Cortex of kidney (tissue), 1 donor: ENCODE measurements around the gene STARD9.

Experiments used
- DNase-seq: peaks from one replicate; lab custom pipeline; 2025; lab: John Stamatoyannopoulos, UW

Gene STARD9

DNA sequence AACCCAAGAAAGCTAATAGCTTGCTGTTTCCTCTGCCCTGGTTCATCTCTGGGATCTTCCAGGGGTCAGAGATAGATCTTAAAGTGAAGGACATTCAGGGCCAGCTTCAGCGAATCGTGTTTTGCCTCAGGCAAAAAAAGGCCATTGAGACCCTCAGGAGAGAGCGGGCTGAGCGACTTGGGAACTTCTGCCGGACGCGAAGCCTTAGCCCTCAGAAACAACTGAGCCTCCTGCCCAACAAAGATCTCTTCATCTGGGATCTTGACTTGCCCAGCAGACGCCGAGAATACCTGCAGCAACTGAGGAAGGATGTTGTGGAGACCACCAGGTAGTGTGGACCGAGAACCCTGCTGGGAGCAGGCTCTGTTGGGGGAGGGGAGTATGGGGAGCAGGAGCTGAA, 119.0 kb downstream of the STARD9 start:
- no peak for DNase-seq

DNA sequence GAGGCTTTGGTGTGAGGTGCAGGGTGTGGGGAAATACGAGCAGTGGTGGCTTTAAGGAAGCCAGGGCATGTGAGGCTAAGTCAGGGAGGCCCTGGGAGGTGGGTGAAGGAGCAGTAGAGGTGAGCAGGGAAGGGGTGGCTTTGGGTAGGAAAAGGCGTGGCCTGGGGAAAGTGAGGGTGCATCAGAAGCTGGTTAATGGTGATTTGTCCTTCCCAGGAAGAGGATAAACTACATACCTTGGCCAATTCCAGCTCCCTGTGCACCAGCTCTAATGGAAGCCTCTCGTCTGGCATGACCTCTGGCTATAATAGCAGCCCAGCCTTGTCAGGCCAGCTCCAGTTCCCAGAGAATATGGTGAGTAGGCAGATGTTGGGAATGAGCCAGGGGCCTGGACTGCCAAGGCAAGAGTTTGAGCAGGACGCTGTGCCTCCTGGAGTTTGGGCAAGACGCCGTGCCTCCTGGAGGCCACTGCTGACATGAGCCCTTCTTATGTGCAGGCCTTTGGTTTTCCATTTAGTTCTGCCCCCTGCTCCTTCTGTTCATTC, 120.2 kb downstream of the STARD9 start:
- no peak for DNase-seq

DNA sequence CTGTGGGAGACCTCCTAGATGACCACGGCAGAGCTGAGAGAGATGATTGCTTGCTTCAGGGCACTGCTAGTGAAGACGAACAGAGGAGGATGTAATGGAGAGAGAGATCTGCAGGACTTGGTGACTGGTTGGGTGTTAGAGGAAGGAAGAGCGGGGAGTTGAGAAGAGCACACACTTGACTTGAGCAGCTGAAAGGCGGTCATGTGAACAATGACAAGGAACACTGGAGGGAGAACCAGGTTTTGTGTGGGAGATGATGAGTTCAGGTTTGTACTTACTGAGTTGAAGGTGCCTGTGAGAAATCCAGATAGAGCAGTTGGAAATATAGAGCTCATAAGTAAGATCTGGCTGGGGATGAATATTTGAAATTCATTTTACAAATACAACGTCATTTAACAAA, 121.2 kb downstream of the STARD9 start:
- DNase-seq: no peak

DNA sequence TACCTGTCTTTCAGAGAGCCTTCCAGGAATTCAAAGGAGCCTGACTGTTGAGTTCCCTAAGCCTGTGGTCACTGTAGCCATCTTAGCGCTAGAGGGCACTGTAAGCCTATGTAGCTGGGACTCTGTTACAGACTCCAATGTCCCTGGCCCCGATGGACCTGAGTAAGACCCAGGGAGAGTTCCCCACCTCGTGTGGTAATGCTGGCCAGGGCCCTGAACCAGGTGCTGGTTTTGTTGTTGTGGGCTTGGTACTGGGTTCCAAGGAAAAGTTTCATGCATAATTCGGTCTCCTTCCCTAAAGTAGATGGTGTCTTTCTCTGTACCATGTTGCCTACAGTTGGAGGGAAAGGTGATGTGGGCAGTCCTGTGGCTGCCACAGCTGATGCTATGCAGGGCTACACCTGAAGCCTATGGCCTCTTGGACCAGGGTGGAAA, 129.1 kb downstream of the STARD9 start:
- DNase-seq: no peak

DNA sequence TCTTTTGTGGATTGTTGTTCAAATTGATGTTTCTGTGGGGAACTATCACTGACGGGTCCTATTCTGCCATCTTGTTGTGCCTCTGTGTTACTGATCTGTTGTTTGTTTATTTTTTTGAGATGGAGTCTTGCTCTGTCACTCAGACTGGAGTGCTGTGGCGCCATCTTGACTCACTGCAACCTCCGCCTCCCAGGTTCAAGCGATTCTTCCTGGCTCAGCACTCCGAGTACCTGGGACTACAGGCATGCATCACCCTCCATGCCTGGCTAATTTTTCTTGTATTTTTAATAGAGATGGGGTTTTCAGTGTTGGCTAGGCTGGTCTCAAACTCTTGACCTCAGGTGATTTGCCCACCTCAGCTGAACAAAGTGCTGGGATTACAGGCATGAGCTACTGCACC, 129.9 kb downstream of the STARD9 start:
- no peak for DNase-seq

DNA sequence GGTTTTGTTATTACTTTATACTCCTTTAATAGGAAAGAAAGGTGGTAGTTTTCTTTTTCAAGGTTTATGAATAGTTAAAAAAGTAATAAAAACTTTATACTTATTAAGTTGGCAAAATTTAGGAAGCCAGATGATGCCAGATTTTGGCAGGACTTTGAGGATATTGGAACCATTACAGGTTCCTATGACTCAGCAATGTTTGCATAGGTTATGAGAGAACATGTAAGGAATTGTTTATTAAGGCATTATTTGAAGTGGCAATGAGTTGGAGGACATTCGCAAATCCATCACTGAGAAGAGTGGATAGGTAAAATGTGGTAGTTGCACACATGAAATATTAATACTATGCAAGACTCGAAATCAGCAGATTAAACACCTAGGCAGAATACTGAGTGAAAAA, 131.7 kb downstream of the STARD9 start:
- no peak for DNase-seq

DNA sequence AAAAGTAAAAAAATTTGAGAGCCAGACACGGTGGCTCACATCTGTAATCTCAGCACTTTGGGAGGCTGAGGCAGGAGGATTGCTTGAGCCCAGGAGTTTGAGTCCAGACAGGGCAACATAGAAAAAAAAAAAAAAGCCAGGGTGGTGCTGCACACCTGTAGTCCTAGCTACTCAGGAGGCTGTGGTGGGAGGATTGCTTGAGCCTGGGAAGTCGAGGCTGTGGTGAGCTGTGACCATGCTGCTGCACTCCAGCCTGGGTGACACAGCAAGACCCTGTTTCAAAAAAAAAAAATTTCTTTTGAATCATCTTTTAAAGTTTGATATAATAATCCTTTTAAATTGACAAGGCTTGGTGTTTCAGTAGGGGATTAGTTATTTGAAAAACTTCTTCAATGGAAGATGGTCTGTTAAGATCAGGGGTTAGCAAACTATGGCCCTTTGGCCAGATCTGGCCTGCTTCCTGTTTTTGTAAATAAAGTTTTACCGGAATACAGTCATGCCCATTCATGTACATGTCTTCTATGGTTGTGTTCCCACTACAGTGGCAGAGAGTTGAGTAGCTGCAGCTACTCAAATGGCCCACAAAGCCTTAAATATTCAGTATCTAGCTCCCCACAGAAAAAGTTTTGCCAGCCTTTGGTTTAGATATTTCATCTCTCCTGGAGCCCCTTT, 132.6 kb downstream of the STARD9 start:
- no peak for DNase-seq

DNA sequence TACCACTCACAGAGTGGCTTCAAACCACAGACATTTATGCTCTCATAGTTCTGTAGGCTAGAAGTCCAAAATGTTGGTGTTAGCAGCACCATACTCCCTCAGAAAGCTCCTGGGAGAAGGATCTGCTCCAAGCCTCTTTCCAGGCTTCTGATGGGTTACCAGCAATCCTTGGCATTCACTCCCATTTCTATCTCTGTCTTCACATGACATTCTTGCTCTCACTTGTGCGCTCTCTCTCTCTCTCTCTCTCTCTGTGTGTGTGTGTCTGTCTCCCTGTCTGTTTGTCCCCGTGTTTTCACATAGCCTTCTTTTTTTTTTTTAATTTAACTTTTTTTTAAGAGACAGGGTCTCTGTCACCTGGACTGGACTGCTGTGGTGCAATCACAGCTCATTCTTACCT, 135.3 kb downstream of the STARD9 start:
- DNase-seq: no peak

DNA sequence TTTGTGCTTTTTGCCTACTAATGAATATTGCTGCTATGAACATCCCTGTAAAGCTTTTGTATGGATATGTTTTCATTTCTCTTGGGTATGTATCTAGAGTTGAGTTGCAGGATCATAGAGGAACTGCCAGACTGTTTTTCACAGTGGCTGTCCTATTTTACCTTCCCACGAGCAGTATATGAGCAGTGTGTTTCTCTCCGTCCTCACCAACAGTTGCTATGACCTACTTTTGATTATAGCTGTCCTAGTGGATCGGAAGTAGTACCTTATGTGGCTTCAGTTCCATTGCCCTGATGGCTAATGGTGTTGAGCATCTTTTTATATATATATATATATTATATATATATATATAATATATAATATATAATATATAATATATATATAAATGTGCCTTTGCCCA, 136.3 kb downstream of the STARD9 start:
- DNase-seq: no peak

DNA sequence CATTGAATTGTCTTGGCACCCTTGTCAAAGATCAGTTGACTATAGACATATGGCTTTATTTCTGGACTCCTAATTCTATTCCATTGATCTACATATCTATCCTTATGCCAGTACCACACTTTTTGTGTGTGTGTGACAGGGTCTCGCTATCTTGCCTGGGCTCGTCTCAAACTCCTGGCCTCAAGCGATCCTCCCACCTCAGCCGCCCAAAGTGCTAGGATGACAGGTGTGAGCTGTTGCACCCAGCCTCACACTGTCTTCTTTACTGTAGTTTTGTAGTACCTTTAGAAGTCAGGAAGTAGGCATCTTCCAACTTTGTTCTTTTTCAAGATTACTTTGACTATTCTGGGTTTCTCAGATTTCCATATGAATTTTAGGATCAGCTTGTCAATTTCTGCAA, 137.2 kb downstream of the STARD9 start:
- no peak for DNase-seq

DNA sequence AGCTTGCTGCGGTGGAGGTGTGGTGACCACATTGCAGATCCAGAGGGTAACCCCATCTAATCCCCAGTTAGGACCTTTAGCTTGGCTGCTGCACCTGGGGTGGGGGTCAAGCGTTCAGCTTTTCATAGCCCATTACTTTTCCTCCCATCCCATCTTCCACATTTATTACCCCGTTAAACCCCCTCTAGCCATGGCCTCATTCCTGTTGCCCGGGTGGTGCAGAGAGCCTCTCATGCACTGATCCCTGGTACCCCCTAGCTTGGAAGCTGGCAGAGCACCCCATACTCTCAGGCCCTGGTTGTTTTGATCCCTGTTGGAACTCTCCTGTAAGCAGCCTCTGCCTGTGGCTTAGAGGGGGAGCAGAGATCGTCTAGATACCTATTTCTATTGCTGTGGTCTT, 140.7 kb downstream of the STARD9 start:
- no peak for DNase-seq

DNA sequence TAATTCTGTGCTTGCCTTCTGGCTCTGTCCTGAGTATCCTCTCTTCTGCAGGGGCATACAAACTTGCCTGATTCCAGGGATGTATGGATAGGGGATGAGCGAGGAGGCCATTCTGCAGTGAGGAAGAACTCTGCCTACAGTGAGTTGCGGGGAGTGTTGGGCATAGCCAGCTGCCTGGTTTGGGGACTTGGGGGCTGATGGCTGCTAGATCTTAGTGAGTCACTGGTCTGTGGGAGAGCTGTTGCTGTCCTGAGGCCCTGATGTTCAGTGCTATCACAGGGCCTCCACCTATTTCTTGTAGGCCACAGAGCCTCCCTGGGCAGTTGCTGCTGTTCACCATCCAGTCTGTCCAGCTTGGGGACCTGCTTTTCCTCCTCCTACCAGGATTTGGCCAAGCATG, 141.2 kb downstream of the STARD9 start:
- no peak for DNase-seq

DNA sequence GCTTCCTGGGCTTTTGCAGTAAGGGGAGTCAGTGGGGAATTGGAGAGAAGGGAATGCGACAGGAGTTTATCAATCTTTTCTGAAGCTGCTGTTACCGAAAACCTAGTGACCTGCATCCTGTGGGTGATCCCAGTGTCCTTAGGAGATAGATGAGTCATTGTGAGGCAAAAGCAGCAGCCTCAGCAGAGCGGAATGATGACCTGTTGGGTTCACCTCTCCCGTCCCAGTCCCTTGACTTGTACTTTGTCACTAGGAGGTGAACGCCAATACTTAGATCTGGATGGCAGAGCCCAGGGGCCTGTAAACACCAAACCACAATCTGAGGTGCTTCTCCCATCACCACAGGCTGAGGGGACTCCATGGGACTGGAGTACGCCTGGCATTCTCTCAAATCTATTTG, 143.6 kb downstream of the STARD9 start:
- DNase-seq: no peak

DNA sequence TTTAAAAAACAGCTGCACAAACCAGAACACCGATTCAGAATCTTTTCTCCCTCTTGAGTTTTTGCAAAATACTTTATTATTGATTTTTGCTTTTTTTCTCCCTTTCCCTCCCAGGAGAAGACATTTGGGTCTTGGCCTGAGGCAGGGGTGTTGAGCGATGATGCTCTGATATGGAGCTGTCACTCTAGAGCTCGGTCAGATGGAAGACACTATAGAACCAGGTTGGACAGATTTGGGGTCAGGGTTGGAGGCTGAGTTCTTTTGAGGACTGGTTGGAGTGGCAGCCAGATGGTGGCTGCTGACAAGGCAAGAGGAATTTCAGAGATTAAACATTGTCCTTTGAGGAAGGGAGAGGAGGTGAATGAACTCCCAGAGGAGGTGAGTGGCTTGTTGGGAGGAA, 144.7 kb downstream of the STARD9 start:
- DNase-seq: no peak

DNA sequence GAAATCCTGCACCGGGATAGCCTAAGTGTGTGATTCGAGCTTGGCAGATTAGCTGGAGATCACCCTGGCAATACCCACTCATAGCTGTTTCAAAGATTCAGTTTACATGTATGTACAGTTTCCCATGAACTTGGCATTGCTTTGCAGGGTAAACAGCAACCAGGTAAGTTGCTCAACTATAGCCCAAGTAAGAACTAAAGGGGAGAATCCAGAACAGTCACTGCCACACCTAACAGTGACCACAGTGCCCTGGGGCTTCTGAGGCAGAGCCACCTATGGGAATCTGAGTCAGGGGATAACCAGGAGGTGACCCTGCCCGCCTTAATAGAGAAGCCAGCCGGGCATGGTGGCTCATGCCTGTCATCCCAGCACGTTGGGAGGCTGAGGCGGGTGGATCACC, 145.6 kb downstream of the STARD9 start:
- DNase-seq: no peak

DNA sequence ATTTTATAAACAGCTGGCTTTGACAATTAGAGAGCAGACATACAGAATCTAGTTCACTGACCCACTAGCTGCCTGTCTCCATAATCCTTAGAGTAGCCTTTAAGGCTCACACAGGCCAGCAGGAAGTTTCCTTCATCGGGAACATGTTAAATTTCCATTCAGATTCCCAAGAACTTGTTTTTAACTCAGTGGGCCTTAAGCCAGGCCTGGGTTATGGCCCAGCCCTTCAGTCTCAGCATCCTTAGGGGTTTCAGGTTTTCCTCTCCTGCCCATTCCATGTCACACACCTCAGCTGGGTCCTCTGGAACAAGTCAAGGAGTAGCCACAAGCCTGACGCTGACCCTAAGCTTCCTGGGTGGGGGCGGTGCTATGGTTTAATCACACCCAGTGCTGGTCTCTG, 146.5 kb downstream of the STARD9 start:
- DNase-seq: no peak

DNA sequence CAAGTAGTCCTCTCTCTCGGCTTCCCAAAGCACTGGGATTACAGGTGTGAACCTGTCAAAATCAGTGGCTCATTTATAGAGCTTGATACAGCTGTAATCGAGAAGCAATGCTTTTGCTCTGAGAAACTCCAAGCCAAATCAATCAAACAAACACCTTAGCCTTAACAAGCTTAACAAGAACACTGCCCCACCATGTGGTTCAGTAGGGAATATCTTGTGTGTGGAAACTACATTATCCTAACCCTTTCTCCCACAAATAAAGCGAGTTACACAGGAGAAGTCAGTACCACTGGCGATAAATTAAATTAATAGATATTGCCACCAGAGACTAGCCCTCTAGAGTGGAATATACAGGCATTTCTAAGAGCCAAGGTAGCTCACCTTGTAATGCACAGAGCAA, 147.7 kb downstream of the STARD9 start:
- DNase-seq: no peak

DNA sequence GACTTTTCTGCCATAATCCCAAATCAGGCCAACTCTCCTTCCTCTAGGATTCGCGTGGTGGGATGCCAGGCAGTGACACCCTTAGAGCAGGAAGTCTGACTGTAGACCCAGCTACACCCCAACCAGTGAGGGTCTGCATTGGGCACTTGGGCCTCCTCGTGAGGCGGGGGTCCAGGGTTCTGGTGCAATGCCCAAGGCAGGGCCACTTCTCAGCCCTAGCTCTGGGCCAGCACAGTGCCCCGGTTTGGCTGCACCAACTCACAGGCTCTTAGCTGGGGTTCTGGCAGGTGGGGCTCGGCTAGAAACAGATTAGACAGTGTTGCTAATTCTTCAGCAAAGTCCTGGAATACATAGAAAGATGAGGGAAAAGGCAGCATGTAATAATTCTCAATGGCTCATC, 148.9 kb downstream of the STARD9 start:
- DNase-seq: no peak

DNA sequence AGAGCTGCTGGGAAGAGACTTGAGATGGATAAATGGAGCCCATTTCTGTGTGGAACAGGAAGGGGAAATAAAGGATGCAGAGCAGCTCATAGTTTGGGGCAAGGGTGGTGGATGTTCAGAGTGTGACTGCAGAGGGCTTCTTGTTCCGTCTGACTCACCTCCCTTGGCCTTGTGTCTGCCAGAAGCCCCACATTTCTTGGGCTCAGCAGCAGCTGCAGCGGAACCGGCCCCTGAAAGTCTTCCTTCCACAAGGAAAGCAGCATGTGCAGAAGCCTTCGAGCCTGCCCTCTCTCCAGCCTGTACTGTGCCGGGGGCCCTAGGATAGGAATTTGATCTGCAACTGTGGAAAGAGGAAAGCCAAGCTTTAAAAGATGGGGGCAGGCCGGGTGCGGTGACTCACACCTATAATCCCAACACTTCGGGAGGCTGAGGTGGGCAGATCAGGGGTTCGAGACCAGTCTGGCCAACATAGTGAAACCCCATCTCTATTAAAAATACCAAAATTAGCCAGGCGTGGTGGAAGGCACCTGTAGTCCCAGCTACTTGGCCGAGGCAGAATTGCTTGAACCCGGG, 150.0 kb downstream of the STARD9 start:
- DNase-seq: no peak

DNA sequence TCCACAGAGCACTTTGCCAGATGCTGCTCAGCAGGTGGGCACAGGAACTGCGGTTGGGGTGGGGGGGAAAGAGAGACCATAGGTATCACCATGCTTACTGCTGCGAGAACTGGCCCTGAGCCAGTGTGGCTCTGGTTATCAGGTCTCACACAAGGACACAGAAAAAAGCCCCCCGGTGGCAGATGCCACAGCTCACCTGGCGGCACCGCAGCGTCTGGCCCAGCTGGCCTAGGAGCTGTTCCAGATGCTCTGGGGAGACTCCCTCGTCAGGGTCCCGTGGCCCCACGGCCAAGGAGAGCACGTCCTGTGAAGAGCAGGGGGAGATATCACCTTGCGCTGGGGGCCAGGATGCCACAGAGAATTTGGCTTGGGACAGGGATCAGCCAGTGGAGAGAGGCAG, 150.7 kb downstream of the STARD9 start:
- no peak for DNase-seq

DNA sequence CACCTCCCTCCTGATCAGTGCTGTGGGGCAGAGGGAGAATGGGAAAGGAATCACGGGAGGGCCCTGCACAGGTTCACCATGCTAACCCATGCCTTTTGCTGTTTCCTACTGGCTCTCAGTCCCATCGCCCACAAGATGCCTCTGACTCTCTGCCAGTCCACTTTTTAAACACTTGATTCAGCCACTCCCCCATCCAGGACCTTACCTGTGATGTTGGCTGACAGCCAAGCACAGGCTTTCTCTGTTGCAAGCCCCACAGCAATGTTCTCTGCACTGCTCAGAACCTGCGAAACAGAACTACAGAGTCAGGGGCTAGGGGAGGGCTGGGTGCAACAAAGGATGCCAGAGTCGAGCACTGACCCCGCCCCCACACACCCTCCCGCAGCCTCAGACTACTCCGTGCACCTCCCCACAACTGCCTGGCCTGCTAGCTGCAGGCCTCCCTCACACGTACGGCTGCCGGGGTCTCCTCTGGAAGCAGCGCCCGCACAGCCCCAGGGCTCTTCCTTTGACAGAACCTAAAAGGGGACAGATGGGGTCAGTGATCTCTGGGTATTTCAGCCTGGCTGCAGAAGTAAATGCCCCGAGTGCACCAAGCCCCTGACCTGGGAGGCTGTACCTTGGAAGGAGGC, 152.5 kb downstream of the STARD9 start:
- DNase-seq: no peak

DNA sequence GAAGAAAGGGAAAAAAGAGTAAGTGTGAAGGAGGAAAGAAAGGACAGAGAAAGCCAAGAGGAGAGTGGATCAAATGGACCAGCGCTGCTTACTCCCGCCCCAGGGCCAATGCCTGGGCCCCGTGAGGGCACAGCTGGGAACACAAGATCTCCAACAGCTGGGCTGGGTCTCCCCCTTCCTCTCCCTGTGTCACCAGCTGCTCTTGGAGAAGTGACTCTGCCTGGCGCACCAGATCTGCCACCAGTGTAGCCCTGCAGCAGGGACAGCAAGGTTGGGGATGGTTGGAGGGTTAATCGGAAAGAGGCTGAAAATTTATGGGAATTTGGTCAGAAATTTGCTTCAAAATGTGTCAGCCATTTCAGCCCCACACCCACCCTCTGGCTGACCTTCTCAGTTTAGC, 153.2 kb downstream of the STARD9 start:
- no peak for DNase-seq

DNA sequence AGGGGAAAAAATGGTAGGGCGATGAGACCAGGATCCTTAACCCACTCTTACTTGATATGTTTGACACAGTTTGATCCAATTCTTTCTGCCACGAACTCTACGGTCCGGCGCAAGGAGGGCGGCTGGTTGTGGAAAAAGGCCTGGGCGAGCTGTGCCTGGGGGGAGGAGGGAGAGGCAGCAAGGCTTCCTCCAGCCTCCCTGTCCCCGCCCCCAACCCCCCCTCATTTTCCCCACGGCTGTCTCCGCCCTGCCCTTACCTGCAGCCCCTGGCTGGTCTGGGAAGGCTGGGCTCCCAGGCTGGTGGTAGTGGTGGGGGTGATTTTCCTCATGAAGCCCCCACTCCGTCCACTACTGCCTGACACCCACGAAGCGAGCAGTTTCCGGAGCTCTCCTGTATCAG, 153.6 kb downstream of the STARD9 start:
- DNase-seq: no peak

DNA sequence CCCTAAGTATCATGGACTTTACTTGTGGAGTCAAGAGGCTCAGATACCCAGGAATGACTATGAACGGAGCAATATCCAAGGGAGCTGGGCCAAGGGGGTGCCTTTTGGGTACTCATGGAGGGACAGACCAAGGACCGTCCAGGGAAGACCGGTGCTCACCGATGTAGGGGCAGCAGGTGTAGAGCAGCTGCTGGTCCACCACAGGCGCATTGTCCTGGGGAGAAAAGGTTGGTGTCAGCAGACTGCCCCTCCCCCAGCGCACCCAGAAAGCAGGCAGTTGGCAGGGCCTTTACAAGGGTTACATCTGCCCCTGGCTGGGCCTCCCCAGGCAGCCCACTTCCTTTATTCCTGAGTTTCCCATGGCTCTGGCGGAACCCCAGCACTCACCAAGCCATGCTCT, 154.0 kb downstream of the STARD9 start:
- no peak for DNase-seq
